Measurements from ENCODE around the gene FH. TPM values are rescaled to one million over a fixed set of nuclear protein-coding genes. Genes with fewer than 3 reads are reported as not detected.

The FH gene
- total RNA-seq, 3 donors from 2014 or later (not counting 1 experiment from before 2014, with no cell fraction given), result 16.6 to 18.3 (median 16.7) TPM

- Mint-ChIP-seq H3K9me3 (no peaks in the 10 kb centered on the region), H3K4me3 (no peak overlapping the region), H3K27me3 (ENCODE audit: low read depth in 2 of 2) (no peaks in the 10 kb centered on the region), H3K36me3 (no peaks in the 10 kb centered on the region), H3K4me1 (no peaks in the 10 kb centered on the region), H3K27ac (no peak overlapping the region)
- no peaks in the 10 kb centered on the region for H3K36me3 ChIP-seq (ENCODE audit: control insufficient read depth, insufficient read depth, low read length)
- ATAC-seq, result no peak
- H3K9me3 ChIP-seq (ENCODE audit: control insufficient read depth, insufficient read depth, low read length), result no peaks in the 10 kb centered on the region
- intact Hi-C loops (cut with micrococcal nuclease), result no loop called here
- H3K27me3 ChIP-seq (ENCODE audit: control insufficient read depth, insufficient read depth, low read length), result no peaks in the 10 kb centered on the region
- no CpG with 5 or more reads among the region's 2 CpGs for WGBS (ENCODE audit: insufficient coverage)
- H3K4me3 ChIP-seq (ENCODE audit: low read length), result no peak overlapping the region
- no peak for DNase-seq
- H3K27ac ChIP-seq (ENCODE audit: low read length), result no peak overlapping the region
- no peak for TF ChIP-seq CTCF (IDR thresholded peaks at IDR 0.05)
- H3K4me1 ChIP-seq (ENCODE audit: control insufficient read depth, insufficient read depth, low read length), result no peaks in the 10 kb centered on the region
These were observed 57.2 kb downstream of the FH start for GRCh38 chr1:241462391-241462790.

DNA sequence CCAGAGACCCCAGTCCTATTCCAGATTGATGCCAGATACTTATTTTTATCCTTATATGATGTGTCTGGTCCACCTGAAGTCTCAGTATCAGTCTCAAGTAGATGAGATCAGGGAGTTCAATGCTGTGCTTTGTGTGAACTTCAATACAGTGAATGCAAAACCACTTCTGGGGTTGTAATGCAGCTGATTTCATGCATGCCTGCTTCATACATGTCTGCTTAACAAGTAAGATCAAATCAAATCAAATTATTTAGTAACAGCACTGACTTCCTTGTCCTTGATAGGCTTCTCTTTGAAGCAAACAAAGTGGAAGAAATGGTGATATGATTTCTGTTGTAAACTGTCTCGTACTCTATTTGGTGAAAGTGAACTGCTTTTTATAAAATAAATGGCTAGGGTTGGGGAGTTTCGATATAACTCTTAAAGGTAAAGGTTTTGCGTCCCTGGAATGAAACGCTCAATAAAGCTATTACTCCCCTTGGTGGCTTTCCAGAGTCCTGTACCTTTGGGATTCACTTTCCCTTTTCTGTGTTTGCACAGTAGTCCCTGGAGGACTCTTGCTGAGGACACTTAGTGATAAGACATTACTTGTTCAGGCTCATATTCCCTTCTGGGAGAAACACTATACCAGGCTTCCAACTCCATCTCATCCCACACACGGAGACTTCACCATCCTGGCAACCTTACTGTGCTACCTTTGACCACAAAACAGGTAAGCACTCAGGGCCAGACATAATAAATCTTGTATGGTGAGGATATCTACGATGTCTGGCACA lies 59.3 kb downstream of the FH start:
- peaks cover 0 to 2% of the 10 kb centered on the region in 2 donors for H3K9me3 Mint-ChIP-seq
- DNase-seq (no peak), ATAC-seq (no peak)
- H3K27ac ChIP-seq (ENCODE audit: low read length), result no peak overlapping the region
- TF ChIP-seq CTCF (IDR thresholded peaks at IDR 0.05), result no peak
- no peak overlapping the region for H3K27ac Mint-ChIP-seq
- H3K36me3 ChIP-seq (ENCODE audit: control insufficient read depth, insufficient read depth, low read length), result no peaks in the 10 kb centered on the region
- no peaks in the 10 kb centered on the region for H3K4me1 ChIP-seq (ENCODE audit: control insufficient read depth, insufficient read depth, low read length)
- no peaks in the 10 kb centered on the region for H3K9me3 ChIP-seq (ENCODE audit: control insufficient read depth, insufficient read depth, low read length)
- H3K4me3 ChIP-seq (ENCODE audit: low read length), result no peak overlapping the region
- intact Hi-C loops (cut with micrococcal nuclease), result no loop called here
- no peaks in the 10 kb centered on the region for H3K27me3 Mint-ChIP-seq (ENCODE audit: low read depth in 2 of 2)
- 83% methylated on average over 6 of the region's 6 CpGs for WGBS (ENCODE audit: insufficient coverage)
- H3K4me3 Mint-ChIP-seq, result no peak overlapping the region
- H3K27me3 ChIP-seq (ENCODE audit: control insufficient read depth, insufficient read depth, low read length), result no peaks in the 10 kb centered on the region
- H3K36me3 Mint-ChIP-seq, result no peaks in the 10 kb centered on the region
- H3K4me1 Mint-ChIP-seq, result no peaks in the 10 kb centered on the region

GRCh38 chr1:241459186-241459802 lies 60.3 kb downstream of the FH start:
- H3K9me3 ChIP-seq (ENCODE audit: control insufficient read depth, insufficient read depth, low read length), result no peaks in the 10 kb centered on the region
- Mint-ChIP-seq H3K27ac (no peak overlapping the region), H3K4me3 (no peak overlapping the region), H3K27me3 (ENCODE audit: low read depth in 2 of 2) (no peaks in the 10 kb centered on the region), H3K9me3 (peaks cover 0 to 4% of the 10 kb centered on the region in 2 donors), H3K36me3 (no peaks in the 10 kb centered on the region), H3K4me1 (no peaks in the 10 kb centered on the region)
- ATAC-seq (no peak), DNase-seq (no peak)
- H3K4me3 ChIP-seq (ENCODE audit: low read length), result no peak overlapping the region
- no peaks in the 10 kb centered on the region for H3K4me1 ChIP-seq (ENCODE audit: control insufficient read depth, insufficient read depth, low read length)
- 33% methylated on average over 2 of the region's 2 CpGs for WGBS (ENCODE audit: insufficient coverage)
- H3K27me3 ChIP-seq (ENCODE audit: control insufficient read depth, insufficient read depth, low read length), result no peaks in the 10 kb centered on the region
- TF ChIP-seq CTCF (IDR thresholded peaks at IDR 0.05), result no peak
- no peak overlapping the region for H3K27ac ChIP-seq (ENCODE audit: low read length)
- intact Hi-C loops (cut with micrococcal nuclease), result no loop called here
- H3K36me3 ChIP-seq (ENCODE audit: control insufficient read depth, insufficient read depth, low read length), result no peaks in the 10 kb centered on the region
